Renal cortical epithelial cell (primary cell): Measurements from ENCODE around the gene PANK3. TPM values are rescaled to one million over a fixed set of nuclear protein-coding genes. Genes with fewer than 3 reads are reported as not detected.
A peak's percentile ranks its signal among the peaks of the same experiment; 100 is the strongest.
"Not testable (repeated sequence)": the region's sequence is repeated elsewhere in the genome, so short reads cannot be mapped to it uniquely, and the experiment has no call there.

Experiments used
- DNase-seq: peaks from one replicate; pipeline ENCODE4 v3.0.0-alpha.2; 2011; ENCODE audit warnings: low read depth
- total RNA-seq: library from RNA; depleted of rRNA; stranded (reverse); fragments of >200 nt; gene quantifications from 2 replicates; pipeline ENCODE4 v1.2.3, GENCODE V29; 2014

PANK3 gene
- total RNA-seq, 1 donor from 2014 or later = 62.7 TPM

DNA sequence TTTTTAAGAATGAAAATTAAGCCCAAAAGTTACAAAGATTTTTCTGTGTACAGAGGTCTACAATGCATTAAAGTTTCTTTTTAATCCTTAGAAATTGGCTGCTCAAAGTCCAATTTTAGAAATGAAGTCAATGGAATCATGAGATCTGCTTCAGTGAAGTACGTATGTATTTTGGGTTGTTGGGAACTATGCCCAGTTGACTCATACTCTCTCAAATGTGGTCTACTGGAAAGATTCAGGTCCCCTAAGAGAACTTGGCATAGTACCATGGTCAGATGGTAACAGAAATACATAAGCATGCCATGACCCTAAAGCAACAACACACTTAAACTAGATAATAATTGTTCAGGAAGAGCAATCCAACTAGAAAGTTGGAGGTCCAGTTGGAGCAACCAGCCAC is 27.0 kb downstream of the PANK3 start:
- peak; percentile 49 for DNase-seq

DNA sequence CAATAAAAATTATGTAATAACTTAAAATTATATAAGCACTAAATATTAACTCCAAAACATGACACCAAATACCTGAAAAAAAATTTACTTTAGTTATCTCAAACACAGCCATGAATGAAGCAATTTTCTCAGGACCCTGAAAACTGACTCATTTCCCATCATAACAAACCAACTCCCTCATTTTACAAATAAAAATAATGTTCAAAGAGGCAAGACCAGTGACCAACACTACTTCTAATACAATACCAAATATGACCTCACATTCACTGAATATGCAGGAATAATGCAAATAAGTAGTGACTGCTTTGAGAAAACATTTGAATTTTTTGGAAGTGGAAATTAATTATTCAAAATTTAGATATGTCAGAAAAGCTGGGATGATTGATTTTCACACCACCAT is 28.5 kb downstream of the PANK3 start:
- DNase-seq = no peak

DNA sequence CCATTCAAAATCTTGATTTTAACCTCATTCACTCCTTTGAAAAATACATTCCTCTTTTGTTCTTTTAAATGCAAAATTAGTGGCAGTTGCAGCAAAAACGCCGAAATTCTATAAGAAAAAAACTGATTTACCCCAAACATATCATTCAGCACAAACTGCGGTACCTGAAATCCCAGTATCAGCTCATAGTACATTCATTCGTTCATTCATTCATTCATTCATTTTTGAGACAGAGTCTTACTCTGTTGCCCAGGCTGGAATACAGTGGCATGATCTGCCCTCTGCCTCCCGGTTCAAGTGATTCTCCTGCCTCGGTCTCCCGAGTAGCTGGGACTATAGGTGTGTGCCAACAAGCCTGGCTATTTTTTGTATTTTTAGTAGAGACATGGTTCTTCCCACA is 29.6 kb downstream of the PANK3 start:
- DNase-seq = no peak

DNA sequence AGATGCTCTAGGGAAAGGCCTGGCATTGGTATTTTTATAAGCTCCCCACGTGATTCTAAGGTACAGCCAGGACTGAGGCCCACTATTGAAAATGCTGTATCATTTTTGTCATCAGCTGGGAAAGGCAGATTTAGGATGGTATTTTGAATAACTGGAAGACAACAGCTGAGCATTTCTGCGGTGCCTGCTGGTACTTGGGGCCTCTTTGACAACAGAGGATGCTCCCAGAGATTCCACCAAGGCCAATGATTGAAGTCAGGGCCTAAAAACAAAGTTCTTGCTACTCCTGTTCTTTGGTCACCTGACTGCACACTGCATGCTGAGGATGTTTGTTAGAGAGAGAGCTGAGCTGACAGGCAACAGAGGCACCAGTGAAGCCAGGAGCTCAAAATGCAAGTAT is 42.0 kb downstream of the PANK3 start:
- no peak for DNase-seq

DNA sequence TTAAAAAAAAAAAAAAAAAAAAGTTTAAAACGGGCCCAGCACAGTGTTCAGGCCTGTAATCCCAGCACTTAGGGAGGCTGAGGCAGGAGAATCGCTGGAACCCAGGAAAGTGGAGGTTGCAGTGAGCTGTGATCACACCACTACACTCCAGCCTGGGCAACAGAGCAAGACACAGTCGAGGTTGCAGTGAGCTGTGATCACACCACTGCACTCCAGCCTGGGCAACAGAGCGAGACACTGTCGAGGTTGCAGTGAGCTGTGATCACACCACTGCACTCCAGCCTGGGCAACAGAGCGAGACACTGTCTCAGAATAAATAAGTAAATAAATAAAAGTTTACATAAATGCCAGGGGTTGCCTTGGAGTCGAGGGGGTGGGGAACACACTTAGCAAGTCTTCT is 44.8 kb downstream of the PANK3 start:
- not testable (repeated sequence) for DNase-seq

DNA sequence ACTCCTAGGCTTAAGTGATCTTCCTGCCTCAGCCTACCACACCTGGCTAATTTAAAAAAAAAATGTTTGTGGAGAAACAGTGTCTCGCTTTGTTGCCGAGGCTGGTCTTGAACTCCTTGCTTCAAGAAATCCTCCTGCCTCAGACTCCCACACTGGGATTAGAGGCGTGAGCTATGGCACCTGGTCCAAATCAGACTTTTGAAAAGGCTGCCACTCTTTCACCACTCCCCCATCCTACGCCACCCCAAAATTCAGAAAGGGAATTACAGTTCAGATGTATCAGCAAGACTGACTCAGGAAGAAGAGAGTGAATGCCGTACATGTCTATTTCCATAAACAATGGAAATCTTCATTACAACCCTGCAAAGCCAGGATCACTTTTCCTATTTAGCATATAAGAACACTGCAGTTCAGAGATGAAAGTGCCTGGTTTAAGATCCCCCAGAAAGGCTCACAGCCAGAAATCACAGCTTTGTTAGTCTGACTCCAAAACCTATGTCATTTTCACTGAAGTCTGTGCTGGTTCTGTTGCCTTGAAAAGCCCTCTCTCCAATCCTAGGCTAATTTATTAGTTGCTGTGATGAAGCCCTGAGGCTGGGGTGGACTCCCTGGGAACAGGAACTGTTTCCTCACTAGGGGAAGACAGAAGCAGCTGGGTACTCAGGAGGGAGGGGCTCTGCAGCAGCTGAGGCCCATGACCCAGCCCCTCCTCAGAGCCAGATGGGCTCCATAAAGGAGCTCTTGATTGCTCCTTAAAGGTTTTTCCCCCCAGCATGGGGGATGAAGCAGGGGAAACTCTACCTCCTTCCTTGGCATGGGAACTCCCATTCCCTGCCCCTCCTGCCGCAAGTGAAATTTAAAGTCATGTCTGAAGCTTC is 46.9 kb downstream of the PANK3 start:
- DNase-seq = no peak

DNA sequence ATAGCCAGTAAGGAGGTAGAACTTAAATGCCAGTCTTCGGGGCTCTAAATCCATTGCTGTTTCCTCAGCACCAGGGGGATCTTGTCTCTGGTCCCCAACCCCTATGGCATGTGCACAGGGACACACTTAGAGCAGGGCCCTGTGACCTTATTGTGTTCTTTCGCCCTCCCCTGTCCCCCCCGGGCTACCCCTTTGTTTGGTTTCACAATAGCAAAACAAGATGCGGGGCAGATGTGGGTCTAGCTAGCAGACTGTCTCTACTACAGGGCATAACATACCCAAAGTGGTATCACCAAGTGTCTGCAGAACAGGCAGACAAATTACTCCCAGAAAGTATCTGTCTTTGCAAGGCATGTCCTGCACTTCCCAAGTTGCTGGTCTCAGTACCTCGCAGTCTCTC is 48.0 kb downstream of the PANK3 start:
- no peak for DNase-seq

DNA sequence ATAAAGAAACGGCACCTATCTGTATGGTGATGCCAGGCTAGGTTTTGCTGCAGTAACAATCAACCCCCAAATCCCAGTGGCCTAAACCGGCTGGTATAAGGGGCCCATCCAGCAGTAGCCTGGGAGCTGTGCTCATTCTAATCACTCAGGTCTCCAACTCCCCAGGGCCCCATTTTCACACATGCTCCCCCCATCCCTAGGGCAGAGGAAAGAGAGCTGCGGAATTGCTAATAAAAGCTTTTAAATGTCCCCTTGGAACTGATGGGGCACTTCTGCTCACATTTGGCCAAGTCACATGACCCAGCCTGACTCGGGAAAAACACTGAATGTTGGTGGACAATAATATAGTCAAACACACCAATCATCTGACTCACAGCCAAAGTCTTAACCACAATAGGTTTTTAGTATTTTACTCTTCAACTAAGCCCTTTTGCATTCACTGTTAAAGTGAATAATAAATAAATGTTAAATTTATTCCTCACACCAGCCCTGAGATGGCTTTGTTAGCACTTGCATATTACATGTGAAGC is 48.5 kb downstream of the PANK3 start:
- peak; percentile 22 for DNase-seq

DNA sequence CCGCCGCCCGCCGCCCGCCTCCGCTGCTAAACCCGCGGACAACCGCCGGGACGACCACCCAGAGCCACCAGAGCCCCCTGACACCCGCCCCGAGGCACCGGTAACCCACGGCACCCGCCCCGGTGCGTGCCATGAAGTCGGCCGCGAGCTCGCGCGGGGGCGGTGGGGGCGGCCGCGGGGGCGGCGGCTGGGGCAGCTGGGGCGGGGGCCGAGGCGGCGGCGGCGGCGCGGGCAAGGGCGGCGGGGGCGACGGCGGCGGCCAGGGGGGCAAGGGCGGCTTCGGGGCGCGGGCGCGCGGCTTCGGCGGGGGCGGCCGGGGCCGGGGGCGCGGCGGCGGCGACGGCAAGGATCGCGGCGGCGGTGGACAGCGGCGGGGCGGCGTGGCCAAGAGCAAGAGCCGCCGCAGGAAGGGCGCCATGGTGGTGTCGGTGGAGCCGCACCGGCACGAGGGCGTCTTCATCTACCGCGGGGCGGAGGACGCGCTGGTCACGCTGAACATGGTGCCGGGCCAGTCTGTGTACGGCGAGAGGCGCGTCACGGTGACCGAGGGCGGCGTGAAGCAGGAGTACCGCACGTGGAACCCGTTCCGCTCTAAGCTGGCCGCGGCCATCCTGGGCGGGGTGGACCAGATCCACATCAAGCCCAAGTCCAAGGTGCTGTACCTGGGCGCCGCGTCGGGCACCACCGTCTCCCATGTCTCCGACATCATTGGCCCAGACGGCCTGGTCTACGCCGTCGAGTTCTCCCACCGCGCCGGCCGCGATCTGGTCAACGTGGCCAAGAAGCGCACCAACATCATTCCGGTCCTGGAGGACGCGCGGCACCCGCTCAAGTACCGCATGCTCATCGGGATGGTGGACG is 49.6 kb downstream of the PANK3 start:
- DNase-seq = no peak

DNA sequence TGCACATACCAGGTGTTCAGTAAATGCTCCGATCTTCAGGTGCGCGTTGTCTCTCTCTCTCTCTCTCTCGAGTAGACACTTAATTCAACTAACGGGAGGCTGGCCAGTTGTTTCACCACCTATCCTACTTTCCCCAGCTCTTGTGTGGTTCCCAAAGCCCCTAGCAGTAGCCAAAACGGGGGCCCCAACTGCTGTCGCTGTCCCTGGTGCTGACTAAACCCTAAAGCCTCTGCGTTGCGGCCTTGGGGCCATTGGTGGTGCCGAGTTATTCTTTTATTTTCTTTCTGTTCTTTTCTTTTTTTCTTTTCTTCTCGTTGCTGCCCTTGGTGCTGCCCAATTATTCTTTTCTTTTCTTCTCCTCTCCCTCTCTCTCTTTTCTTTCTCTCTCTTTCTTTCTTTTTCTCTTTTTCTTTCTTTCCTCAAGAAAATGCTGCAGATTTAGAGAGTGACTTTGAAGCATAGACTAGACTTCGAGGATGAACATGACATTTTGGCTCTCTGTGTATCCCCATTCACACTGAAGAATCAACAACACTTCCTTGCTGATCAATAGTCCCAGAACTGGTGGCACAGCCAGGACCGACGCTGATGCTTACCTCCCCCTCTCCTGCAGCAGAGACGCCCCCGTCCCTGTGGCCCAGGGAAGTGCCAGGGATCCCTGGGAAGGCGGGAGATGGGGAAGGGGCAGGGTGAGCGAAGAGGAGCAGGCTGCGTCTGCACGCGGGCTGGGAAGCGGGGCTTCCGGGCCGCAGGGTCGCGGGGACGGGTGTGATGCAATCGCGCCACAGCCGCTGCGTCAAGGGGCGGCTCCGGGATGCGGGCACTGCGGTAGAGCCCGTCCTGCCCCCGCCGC is 50.4 kb downstream of the PANK3 start, which contains the start of gene FBLL1:
Gene FBLL1, plus strand, starts transcription at position 785 of the 853 bp plus-strand sequence. CDS start 200 bp downstream, outside the sequence.
- no peak for DNase-seq

DNA sequence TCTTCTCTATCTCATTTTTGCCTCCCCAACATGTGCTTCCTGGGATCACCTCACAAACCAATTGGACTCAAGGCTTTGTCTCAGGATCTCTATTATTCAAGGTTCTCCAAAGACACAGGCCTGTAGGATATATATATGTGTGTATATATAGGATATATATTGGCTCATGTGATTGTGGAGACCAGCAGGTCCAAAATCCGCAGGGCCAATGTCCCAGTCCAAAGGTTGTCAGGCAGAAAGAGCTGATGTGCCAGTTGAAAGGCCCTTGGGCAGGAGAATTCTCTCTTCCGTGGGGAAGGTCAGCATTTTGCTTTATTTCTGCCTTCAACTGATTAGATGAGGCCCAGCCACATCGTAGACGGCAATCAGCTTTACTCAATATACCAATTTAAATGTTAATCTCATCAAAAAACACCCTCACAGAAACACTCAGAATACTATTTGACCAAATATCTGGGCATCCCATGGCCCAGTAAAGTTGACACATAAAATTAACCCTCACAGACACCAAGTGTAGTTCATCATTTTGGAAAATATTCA is 51.3 kb downstream of the PANK3 start:
- DNase-seq = no peak

DNA sequence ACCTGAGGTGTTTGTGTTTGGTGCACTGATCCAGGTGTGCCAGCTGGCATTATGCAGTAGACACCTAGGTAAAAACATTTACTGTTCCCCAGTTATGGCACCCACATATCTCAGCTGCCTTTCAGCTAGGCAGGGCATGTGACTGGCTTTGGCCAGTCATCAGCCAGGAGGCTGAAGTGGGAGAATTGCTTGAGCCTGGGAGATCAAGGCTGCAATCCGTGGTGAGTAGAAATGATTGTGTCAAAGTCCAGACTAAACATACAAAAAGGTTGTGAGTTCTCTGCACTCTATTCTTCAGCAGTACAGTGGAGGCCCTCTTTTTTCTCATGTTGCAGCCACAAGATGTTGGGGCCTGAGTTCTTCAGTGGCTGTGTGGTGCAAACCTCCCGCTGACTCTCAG is 53.3 kb downstream of the PANK3 start:
- no peak for DNase-seq

DNA sequence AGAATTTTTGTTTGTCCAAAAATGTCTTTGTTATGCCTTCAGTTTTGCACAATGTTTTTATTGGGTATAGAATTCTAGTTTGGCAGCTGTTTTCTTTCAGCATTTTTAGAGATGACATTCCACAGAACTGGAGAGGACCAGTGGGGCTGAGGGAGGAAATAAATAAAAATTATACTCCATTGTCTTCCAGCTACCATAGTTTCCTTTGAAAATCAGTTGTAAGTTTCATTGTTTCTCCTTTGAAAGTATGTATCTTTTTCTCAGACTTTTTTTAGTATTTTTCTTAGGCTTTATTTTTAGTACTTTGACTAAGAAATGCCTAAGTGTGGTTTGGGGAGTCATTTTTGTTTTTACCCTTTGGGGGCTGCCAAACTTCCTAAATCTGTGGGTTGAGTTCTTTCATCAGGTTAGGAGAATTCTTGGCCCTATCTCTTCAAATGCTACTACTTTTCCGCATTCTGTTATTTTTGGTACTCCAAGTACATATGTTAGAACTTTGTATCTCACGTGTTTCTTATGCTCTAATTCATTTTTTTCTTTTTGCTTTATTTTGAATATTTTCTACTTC is 65.2 kb downstream of the PANK3 start:
- DNase-seq = peak; percentile 21

DNA sequence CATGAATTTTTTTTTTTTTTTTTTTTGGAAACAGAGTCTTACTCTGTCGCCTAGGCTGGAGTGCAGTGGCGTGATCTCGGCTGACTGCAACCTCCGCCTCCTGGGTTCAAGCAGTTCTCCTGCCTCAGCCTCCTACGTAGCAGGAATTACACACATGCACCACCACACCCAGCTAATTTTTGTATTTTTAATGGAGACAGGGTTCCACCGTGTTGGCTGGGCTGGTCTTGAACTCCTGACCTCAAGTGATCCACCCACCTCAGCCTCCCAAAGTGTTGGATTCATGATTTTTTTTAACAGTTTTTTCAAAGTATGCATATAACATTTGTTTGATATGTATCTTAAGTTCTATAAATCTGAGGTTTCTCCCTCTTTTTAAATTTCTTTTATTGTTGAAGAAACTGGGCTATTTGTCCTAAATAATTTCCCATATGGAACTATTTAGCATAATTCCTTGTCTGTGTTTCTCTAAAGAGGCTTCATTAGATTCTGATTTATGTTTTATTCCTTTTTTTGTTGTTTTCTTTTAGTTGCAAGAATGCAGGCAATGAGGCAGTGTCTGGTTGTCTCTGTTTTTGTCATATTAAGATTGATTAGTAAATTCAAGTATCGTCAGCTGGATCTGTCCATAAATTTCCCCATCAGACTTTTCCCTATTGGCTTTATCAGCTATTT is 76.5 kb downstream of the PANK3 start:
- no peak for DNase-seq

Other genes with a start within 250 kb of the PANK3 start
- gene RARS1, start 92.9 kb downstream of the PANK3 start, total RNA-seq = 153 and 373 TPM in 2 replicates
- 0.30 and 0.35 TPM in 2 replicates for gene FBLL1, start 50.1 kb downstream of the PANK3 start, total RNA-seq